H1 (cell line): ENCODE data around the gene ACVR2A. TPM values are rescaled to one million over a fixed set of nuclear protein-coding genes. Genes with fewer than 3 reads are reported as not detected.

Experiments
- BCL11A ChIP-seq, 2 experiments: IDR thresholded peaks; one replicate each; pipeline ENCODE4 v1.6.1; 2011; ENCODE audit warnings: low read depth in 2 of 2, low read length in 2 of 2, mild to moderate bottlenecking in 2 of 2
- CHD7 ChIP-seq: fragments of 300-600 bp; sonication (generic); IDR thresholded peaks from 2 replicates; pipeline ENCODE4 v1.7.1; 2012; ENCODE audit warnings: low read length, moderate library complexity, mild to moderate bottlenecking, inconsistent platforms; ENCODE audit not compliant: insufficient replicate concordance
- FOSL1 ChIP-seq: IDR thresholded peaks from 2 replicates; pipeline ENCODE4 v1.6.1; 2011; ENCODE audit warnings: mild to moderate bottlenecking, low read depth, low read length, moderate library complexity; ENCODE audit not compliant: insufficient read depth
- TBP ChIP-seq: IDR thresholded peaks from 2 replicates; pipeline ENCODE4 v1.6.1; 2011; ENCODE audit warnings: low read depth, low read length, improper control_type of control experiment
- polyA plus RNA-seq, 7 experiments: library from polyadenylated mRNA; depleted of rRNA in 3 of 7; stranded (reverse) in 5 of 7; unstranded in 2 of 7; fragments of >200 nt in 5 of 7; fragments of 200-250 nt in 2 of 7; gene quantifications; 1 replicate in 5 of 7; 2 replicates in 1 of 7; 4 replicates in 1 of 7; pipeline versions ENCODE4 v1.2.1 to v1.2.3, GENCODE V29; 2011 to 2013; ENCODE audit warnings: missing spikeins in 2 of 7, mixed read lengths in 2 of 7
- total RNA-seq: library from RNA; stranded (reverse); fragmentation: NEBNext Ultra II Directional; extraction: Animal tissue kit (Norgen Biotek cat#: 25700); gene quantifications from 2 replicates; pipeline ENCODE4 v1.2.1, GENCODE V29; 2021

Gene ACVR2A
- total and polyA plus RNA-seq, 2 of the 8 experiments (the other 6 are each of a cell fraction or from before 2014, with no cell fraction given): 3.4 to 18.1 TPM

- TF ChIP-seq BCL11A (IDR thresholded peaks at IDR 0.05; ENCODE audit: low read depth in 2 of 2, low read length in 2 of 2) (no peak), TBP (no peak), CHD7 (no peak), FOSL1 (no peak)
- TF ChIP-seq, all 59 proteins: peak for 0
Observed at GRCh38 chr2:147939313-147939712, 94.5 kb downstream of the ACVR2A start (continued).
